Trophoblast cell (in vitro differentiated cells and primary cell): ENCODE results near the gene NUDT4B.
"Not testable (repeated sequence)": the region's sequence is repeated elsewhere in the genome, so short reads cannot be mapped to it uniquely, and the experiment has no call there.

Source experiments
- DNase-seq, 2 donors: peaks; one replicate each; pipeline ENCODE4 v3.0.0-alpha.2; 2016
- H2AFZ ChIP-seq: 2 replicates; pipeline ENCODE4 v1.6.1; 2013; ENCODE audit warnings: low read length, moderate library complexity, mild to moderate bottlenecking; ENCODE audit not compliant: insufficient read depth, poor library complexity
- H2AK5ac ChIP-seq: 2 replicates; pipeline ENCODE4 v1.6.1; 2013; ENCODE audit warnings: mild to moderate bottlenecking, low read length
- H2BK120ac ChIP-seq: 2 replicates; pipeline ENCODE4 v1.6.1; 2013; ENCODE audit warnings: low read length, mild to moderate bottlenecking, moderate library complexity; ENCODE audit not compliant: insufficient read depth, poor library complexity
- H2BK12ac ChIP-seq: 2 replicates; pipeline ENCODE4 v1.6.1; 2013; ENCODE audit warnings: mild to moderate bottlenecking, low read length, moderate library complexity
- H2BK5ac ChIP-seq: 2 replicates; pipeline ENCODE4 v1.6.1; 2013; ENCODE audit warnings: low read length, low read depth, moderate library complexity, mild to moderate bottlenecking; ENCODE audit not compliant: poor library complexity
- H3K14ac ChIP-seq: 2 replicates; pipeline ENCODE4 v1.6.1; 2013; ENCODE audit warnings: mild to moderate bottlenecking, low read length
- H3K18ac ChIP-seq: 2 replicates; pipeline ENCODE4 v1.6.1; 2013; ENCODE audit warnings: mild to moderate bottlenecking, low read length
- H3K23ac ChIP-seq: 2 replicates; pipeline ENCODE4 v1.6.1; 2013; ENCODE audit warnings: low read length
- H3K27ac ChIP-seq: 2 replicates; pipeline ENCODE4 v1.5.1; 2013; ENCODE audit warnings: low read depth, mild to moderate bottlenecking, inconsistent platforms, low read length, moderate library complexity
- H3K27me3 ChIP-seq: 2 replicates; pipeline ENCODE4 v1.6.1; 2013; ENCODE audit warnings: inconsistent platforms, mild to moderate bottlenecking, low read length, moderate library complexity; ENCODE audit not compliant: insufficient read depth
- H3K36me3 ChIP-seq, 2 experiments: 1 replicate in 1 of 2; 2 replicates in 1 of 2; pipeline ENCODE4 v1.6.1; 2013; ENCODE audit warnings: low read length in 2 of 2, mild to moderate bottlenecking in 2 of 2, moderate library complexity in 1 of 2; ENCODE audit not compliant: insufficient read depth in 2 of 2, control insufficient read depth in 1 of 2
- H3K4ac ChIP-seq: 2 replicates; pipeline ENCODE4 v1.6.1; 2013; ENCODE audit warnings: low read depth, mild to moderate bottlenecking, low read length, moderate library complexity
- H3K4me1 ChIP-seq, 2 experiments: 1 replicate in 1 of 2; 2 replicates in 1 of 2; pipeline ENCODE4 v1.6.1; 2013; ENCODE audit warnings: low read length in 2 of 2, mild to moderate bottlenecking in 2 of 2, moderate library complexity in 1 of 2; ENCODE audit not compliant: insufficient read depth in 2 of 2, control insufficient read depth in 1 of 2
- H3K4me2 ChIP-seq: 2 replicates; pipeline ENCODE4 v1.6.1; 2013; ENCODE audit warnings: inconsistent platforms, mild to moderate bottlenecking, low read length, moderate library complexity
- H3K4me3 ChIP-seq: 2 replicates; pipeline ENCODE4 v1.5.1; 2013; ENCODE audit warnings: mild to moderate bottlenecking, low read depth, low read length, inconsistent platforms
- H3K79me1 ChIP-seq: one replicate; pipeline ENCODE4 v1.6.1; 2013; ENCODE audit warnings: low read length
- H3K79me2 ChIP-seq: 2 replicates; pipeline ENCODE4 v1.6.1; 2013; ENCODE audit warnings: low read length, mild to moderate bottlenecking; ENCODE audit not compliant: control insufficient read depth, insufficient read depth, poor library complexity
- H3K9ac ChIP-seq: 2 replicates; pipeline ENCODE4 v1.6.1; 2013; ENCODE audit warnings: mild to moderate bottlenecking, low read length
- H3K9me3 ChIP-seq: 2 replicates; pipeline ENCODE4 v1.6.1; 2013; ENCODE audit warnings: low read depth, mild to moderate bottlenecking, control low read depth, inconsistent platforms, low read length; ENCODE audit not compliant: insufficient read depth
- H4K12ac ChIP-seq: 2 replicates; pipeline ENCODE4 v1.6.1; 2013; ENCODE audit warnings: low read depth, mild to moderate bottlenecking, low read length, moderate library complexity
- H4K8ac ChIP-seq: 2 replicates; pipeline ENCODE4 v1.6.1; 2013; ENCODE audit warnings: low read depth, mild to moderate bottlenecking, low read length, moderate library complexity
- H4K91ac ChIP-seq: one replicate; pipeline ENCODE4 v1.6.1; 2013; ENCODE audit warnings: low read depth, mild to moderate bottlenecking, low read length, moderate library complexity
- WGBS: extraction: QIAGEN DNeasy Blood & Tissue Kit; methylation state at CpG from one replicate; pipeline ENCODE4 v1.1.7; 2013; ENCODE audit warnings: missing lambda C conversion rate; ENCODE audit not compliant: insufficient read length, insufficient coverage; ENCODE audit errors: extremely low coverage; 5-methylcytosine and 5-hydroxymethylcytosine counted together

Gene NUDT4B

DNA sequence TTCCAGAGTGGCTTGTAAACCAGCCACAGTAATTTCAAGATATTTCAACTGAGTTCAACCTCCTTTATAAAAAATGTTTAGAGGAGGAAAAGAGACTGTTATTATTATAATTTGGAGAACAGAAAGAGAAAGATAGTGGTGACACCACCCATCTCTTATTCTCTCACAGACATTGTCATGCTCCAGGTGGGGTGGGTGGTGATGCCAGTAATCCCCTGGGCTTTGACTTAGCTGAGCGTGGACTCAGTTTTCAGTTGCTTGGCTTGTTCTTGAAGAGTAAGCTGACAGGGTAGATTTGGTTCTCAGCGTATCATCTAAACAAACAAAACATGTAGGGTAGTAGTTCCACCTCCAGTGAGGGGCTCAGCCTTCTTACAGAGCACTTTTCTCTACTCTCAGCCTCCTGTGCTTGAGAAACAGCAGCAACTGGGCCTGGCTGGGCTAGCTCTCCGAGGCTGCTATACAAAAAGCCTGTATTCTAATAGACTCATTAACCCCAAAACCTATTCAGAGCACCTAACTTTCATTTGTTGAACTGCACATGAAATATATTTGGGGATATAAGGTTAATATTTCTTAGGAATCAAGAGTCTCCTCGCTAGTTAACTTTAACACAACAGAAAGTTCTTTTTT is 43.1 kb upstream of the NUDT4B start:
- H3K9ac ChIP-seq, H3K14ac ChIP-seq, H2AFZ ChIP-seq, H3K27ac ChIP-seq, H3K36me3 ChIP-seq, H2BK12ac ChIP-seq, H3K4me3 ChIP-seq, H3K79me1 ChIP-seq, DNase-seq, H2BK120ac ChIP-seq, H4K8ac ChIP-seq, H3K27me3 ChIP-seq, H3K23ac ChIP-seq, H3K79me2 ChIP-seq, H3K4ac ChIP-seq, H3K18ac ChIP-seq, H4K91ac ChIP-seq, H3K9me3 ChIP-seq, H3K4me2 ChIP-seq, H2AK5ac ChIP-seq, H3K4me1 ChIP-seq, H4K12ac ChIP-seq, H2BK5ac ChIP-seq: not testable (repeated sequence)
- no CpG with 5 or more reads among the region's 4 CpGs for WGBS

DNA sequence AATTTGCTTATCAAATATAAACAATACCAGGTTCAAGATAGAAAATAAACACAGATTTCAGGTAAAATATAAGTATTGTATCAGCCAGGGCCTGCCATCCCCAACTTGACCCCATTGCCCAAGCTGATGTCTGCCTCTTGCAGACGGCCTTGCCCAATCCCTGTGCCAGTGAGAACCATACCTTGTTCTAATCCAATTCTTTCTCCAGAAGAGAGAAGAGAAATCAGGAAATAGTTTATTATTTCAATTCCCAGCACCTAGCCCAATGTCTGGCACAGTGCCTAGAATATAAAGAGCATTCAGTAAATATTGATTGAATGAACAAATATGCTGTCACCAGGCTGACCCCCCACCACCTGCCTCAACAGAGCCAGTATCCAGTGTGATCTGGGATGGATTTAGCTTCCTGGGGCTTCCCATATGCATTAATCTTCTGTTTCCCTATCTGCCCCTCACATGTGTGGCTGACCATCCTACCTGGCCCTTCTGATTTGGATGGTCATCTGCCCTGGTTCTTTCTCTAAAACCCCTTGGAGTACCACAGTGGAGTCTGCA is 39.7 kb upstream of the NUDT4B start:
- H3K9ac ChIP-seq, H3K9me3 ChIP-seq, H3K36me3 ChIP-seq, DNase-seq, H3K27me3 ChIP-seq, H3K4me3 ChIP-seq, H4K91ac ChIP-seq, H3K14ac ChIP-seq, H2BK12ac ChIP-seq, H3K4ac ChIP-seq, H4K12ac ChIP-seq, H4K8ac ChIP-seq, H3K79me1 ChIP-seq, H3K4me1 ChIP-seq, H3K79me2 ChIP-seq, H2AFZ ChIP-seq, H2BK120ac ChIP-seq, H3K18ac ChIP-seq, H2BK5ac ChIP-seq, H2AK5ac ChIP-seq, H3K27ac ChIP-seq, H3K4me2 ChIP-seq, H3K23ac ChIP-seq: not testable (repeated sequence)
- WGBS: no CpG with 5 or more reads among the region's 1 CpG

DNA sequence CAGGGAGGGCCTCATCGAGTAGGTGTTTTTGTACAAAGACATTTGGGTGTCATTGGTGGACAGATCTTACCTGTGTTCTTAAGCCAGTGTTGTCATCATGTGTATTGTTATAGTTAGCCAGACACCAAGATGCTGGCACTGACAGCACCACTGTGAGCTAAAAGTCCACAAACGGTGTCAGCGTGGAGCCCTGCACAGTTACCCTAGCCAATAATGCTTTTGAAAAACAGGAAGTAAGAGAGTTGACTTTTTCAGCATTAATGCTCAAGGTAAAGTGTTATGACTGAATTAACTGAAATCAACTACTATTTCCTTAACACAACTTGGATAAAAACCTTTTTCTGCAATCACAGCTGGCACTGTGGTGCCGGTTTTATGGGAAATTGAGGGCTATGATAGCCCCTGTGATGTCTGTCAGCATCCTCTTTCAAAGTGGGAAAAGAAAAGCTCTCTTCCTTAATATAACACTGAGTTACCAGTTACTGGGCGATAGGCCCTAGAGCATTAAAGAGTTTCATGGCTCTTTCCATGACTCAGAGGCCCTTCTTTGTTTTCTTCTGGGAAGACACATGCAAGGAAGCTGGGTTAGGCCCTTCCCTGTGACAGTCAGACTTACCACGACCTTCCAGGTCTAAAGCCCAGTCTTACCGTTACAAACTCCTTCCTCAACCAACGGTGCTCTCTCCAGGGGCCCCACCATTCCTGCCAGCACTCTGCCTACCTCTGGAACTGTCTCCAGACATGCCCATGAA is 37.6 kb upstream of the NUDT4B start:
- not testable (repeated sequence) for H3K79me2 ChIP-seq, H3K4ac ChIP-seq, H2BK120ac ChIP-seq, H3K4me1 ChIP-seq, H3K18ac ChIP-seq, H4K12ac ChIP-seq, H2BK12ac ChIP-seq, H3K4me2 ChIP-seq, H3K27me3 ChIP-seq, H3K27ac ChIP-seq, H2AFZ ChIP-seq, H2BK5ac ChIP-seq, DNase-seq, H3K14ac ChIP-seq, H2AK5ac ChIP-seq, H3K36me3 ChIP-seq, H3K9me3 ChIP-seq, H3K9ac ChIP-seq, H4K8ac ChIP-seq, H4K91ac ChIP-seq, H3K4me3 ChIP-seq, H3K23ac ChIP-seq, H3K79me1 ChIP-seq
- WGBS: no CpG with 5 or more reads among the region's 8 CpGs

DNA sequence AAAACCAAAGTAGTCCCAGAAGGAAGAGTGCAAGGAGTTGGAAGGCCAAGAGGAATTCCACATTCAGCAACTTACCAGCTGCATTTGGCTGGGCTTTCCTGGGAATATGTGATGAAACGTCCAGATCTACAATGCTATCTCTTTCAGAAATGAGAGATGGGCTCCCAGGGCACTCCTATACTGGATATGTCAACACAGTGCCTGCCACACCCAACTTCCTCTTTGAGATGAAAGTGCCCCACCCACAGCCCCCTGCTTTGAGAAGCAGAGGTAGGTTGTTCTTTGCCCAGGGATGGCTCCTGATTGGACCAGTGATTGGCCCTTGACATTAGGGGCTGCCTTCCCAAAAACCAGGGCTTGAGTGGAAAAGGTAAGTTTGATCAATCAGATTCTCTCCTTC is 36.2 kb upstream of the NUDT4B start:
- H3K27ac ChIP-seq, H3K4me2 ChIP-seq, H3K36me3 ChIP-seq, H2AFZ ChIP-seq, H3K18ac ChIP-seq, H3K9me3 ChIP-seq, H2BK120ac ChIP-seq, H4K91ac ChIP-seq, H2BK5ac ChIP-seq, H3K4me3 ChIP-seq, H4K8ac ChIP-seq, H2AK5ac ChIP-seq, H4K12ac ChIP-seq, DNase-seq, H3K14ac ChIP-seq, H3K4ac ChIP-seq, H3K79me2 ChIP-seq, H3K27me3 ChIP-seq, H2BK12ac ChIP-seq, H3K9ac ChIP-seq, H3K79me1 ChIP-seq, H3K23ac ChIP-seq, H3K4me1 ChIP-seq: not testable (repeated sequence)
- WGBS: no CpG with 5 or more reads among the region's 1 CpG
